Neural cell (in vitro differentiated cells): ENCODE data around the gene PLXDC1.

Experiments used
- CTCF ChIP-seq: fragments of 450-650 bp; IDR thresholded peaks from 2 replicates; pipeline ENCODE4 v1.5.1; 2014; ENCODE audit warnings: antibody characterized with exemption, mild to moderate bottlenecking, moderate library complexity; ENCODE audit not compliant: poor library complexity, severe bottlenecking
- EP300 ChIP-seq: fragments of 450-650 bp; conservative IDR thresholded peaks from 2 replicates; pipeline ENCODE4 v1.6.1; 2014; ENCODE audit warnings: antibody characterized with exemption, mild to moderate bottlenecking, moderate library complexity; ENCODE audit not compliant: poor library complexity, severe bottlenecking
- EZH2 ChIP-seq: fragments of 200-600, 300-800 bp; shearing (Covaris generic), sonication (generic); IDR thresholded peaks from 2 replicates; pipeline ENCODE4 v1.6.1; 2014; ENCODE audit warnings: antibody characterized with exemption, low read length, borderline replicate concordance, mild to moderate bottlenecking; ENCODE audit not compliant: insufficient read depth, poor library complexity, severe bottlenecking
- POLR2AphosphoS5 ChIP-seq: IDR thresholded peaks from 2 replicates; pipeline ENCODE4 v1.6.1; 2012
- RAD21 ChIP-seq: fragments of 450-650 bp; conservative IDR thresholded peaks from 2 replicates; pipeline ENCODE4 v1.6.1; 2014; ENCODE audit warnings: antibody characterized with exemption, mild to moderate bottlenecking, moderate library complexity
- SMC3 ChIP-seq: fragments of 450-650 bp; conservative IDR thresholded peaks from 2 replicates; pipeline ENCODE4 v1.6.1; 2014; ENCODE audit warnings: antibody characterized with exemption, mild to moderate bottlenecking, moderate library complexity; ENCODE audit not compliant: poor library complexity
- TAF1 ChIP-seq: IDR thresholded peaks from 2 replicates; pipeline ENCODE4 v1.6.1; 2012; ENCODE audit warnings: low read depth
- TF ChIP-seq, protein P1 (sequence below): IDR thresholded peaks from 2 replicates; pipeline ENCODE4 v1.6.1; 2012; ENCODE audit warnings: borderline replicate concordance

- no peak for TF ChIP-seq EP300
- no peak for TF ChIP-seq RAD21
- no peak for TF ChIP-seq CTCF
- no peak for TF ChIP-seq EZH2
- no peak for TF ChIP-seq SMC3
- TF ChIP-seq POLR2AphosphoS5: no peak
- TF ChIP-seq TAF1: no peak
- TF ChIP-seq, protein P1, sequence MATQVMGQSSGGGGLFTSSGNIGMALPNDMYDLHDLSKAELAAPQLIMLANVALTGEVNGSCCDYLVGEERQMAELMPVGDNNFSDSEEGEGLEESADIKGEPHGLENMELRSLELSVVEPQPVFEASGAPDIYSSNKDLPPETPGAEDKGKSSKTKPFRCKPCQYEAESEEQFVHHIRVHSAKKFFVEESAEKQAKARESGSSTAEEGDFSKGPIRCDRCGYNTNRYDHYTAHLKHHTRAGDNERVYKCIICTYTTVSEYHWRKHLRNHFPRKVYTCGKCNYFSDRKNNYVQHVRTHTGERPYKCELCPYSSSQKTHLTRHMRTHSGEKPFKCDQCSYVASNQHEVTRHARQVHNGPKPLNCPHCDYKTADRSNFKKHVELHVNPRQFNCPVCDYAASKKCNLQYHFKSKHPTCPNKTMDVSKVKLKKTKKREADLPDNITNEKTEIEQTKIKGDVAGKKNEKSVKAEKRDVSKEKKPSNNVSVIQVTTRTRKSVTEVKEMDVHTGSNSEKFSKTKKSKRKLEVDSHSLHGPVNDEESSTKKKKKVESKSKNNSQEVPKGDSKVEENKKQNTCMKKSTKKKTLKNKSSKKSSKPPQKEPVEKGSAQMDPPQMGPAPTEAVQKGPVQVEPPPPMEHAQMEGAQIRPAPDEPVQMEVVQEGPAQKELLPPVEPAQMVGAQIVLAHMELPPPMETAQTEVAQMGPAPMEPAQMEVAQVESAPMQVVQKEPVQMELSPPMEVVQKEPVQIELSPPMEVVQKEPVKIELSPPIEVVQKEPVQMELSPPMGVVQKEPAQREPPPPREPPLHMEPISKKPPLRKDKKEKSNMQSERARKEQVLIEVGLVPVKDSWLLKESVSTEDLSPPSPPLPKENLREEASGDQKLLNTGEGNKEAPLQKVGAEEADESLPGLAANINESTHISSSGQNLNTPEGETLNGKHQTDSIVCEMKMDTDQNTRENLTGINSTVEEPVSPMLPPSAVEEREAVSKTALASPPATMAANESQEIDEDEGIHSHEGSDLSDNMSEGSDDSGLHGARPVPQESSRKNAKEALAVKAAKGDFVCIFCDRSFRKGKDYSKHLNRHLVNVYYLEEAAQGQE: no peak
These were observed 42.7 kb downstream of the PLXDC1 start for GRCh38 chr17:39108461-39109375.
